ENCODE measurements around the gene KIFAP3. TPM values are rescaled to one million over a fixed set of nuclear protein-coding genes. Genes with fewer than 3 reads are reported as not detected.

Gene KIFAP3
- total RNA-seq, 1 donor from 2014 or later: 7.7 TPM

DNA sequence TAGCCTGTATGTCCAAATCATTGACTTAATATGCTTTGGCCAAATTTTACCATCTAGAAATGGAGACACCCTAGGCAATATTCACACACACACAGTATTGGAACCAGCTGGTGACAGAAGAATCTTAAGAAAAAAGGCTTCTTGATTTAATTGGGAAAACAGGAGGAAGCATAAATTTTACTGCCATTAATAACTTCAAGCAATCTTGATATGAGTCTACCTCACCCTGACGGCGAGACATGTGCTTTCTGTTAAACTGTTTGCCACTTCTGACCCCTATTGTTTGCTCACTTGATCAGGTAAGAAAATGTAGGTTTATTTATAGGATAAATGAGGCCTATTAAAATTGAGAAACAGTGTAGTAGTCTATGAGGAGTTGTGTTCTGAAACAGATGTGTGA is 73.2 kb downstream of the KIFAP3 start:
- Histone ChIP-seq H3K27ac (no peak overlapping the region), H3K4me1 (peaks cover 4% of the 10 kb centered on the region), H3K4me3 (no peak overlapping the region), H3K9me3 (ENCODE audit: low read depth) (no peaks in the 10 kb centered on the region), H3F3A (ENCODE audit: low read depth) (no peaks in the 10 kb centered on the region), H3K4me2 (no peak overlapping the region), H3K27me3 (peaks cover 51% of the 10 kb centered on the region), H4K20me1 (ENCODE audit: low read depth) (no peaks in the 10 kb centered on the region), H3K79me2 (ENCODE audit: low read depth) (no peaks in the 10 kb centered on the region), H2AFZ (replicated peaks) (no peak overlapping the region), H3K36me3 (no peaks in the 10 kb centered on the region), H3K9ac (no peak overlapping the region)
- H3K27ac Mint-ChIP-seq: no peak overlapping the region
- peaks cover 2% of the 10 kb centered on the region for H3K9me3 Mint-ChIP-seq
- H3K4me3 Mint-ChIP-seq: no peak overlapping the region
- no peak for TF ChIP-seq EZH2 (IDR thresholded peaks at IDR 0.05)
- no peak for TF ChIP-seq EZH2phosphoT487 (IDR thresholded peaks at IDR 0.05)
- TF ChIP-seq, protein P1, sequence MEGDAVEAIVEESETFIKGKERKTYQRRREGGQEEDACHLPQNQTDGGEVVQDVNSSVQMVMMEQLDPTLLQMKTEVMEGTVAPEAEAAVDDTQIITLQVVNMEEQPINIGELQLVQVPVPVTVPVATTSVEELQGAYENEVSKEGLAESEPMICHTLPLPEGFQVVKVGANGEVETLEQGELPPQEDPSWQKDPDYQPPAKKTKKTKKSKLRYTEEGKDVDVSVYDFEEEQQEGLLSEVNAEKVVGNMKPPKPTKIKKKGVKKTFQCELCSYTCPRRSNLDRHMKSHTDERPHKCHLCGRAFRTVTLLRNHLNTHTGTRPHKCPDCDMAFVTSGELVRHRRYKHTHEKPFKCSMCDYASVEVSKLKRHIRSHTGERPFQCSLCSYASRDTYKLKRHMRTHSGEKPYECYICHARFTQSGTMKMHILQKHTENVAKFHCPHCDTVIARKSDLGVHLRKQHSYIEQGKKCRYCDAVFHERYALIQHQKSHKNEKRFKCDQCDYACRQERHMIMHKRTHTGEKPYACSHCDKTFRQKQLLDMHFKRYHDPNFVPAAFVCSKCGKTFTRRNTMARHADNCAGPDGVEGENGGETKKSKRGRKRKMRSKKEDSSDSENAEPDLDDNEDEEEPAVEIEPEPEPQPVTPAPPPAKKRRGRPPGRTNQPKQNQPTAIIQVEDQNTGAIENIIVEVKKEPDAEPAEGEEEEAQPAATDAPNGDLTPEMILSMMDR (IDR thresholded peaks at IDR 0.05): no peak
- H3K36me3 Mint-ChIP-seq: peaks cover 2% of the 10 kb centered on the region
- H3K27me3 Mint-ChIP-seq (ENCODE audit: insufficient read depth, low read depth): no peaks in the 10 kb centered on the region
- DNase-seq (ENCODE audit: low spot score): no peak
- H3K4me1 Mint-ChIP-seq: peaks cover 13% of the 10 kb centered on the region

DNA sequence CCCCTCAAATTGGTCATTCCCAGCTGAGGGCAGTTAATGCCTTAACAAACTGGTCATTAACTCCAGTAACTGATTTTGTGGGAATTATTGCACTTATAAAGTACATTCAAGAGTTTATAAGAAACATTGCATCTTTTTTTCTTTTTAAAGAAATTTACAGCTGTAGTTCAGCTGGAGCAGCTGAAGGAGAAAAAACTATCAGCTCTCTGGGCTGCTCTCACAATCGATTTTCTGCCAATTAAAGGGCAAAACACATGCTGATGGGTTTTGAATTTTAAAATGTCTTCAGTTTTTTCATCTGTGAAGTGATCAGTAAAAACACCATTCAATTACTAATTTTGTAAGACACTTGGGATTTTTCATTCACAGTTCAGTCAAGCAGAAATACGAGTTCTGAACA is 74.7 kb downstream of the KIFAP3 start:
- Histone ChIP-seq H3K27ac (no peak overlapping the region), H3K9me3 (ENCODE audit: low read depth) (no peaks in the 10 kb centered on the region), H3K4me3 (no peak overlapping the region), H3K4me2 (no peak overlapping the region), H3K9ac (no peak overlapping the region), H3K36me3 (no peaks in the 10 kb centered on the region), H3K27me3 (peaks cover 55% of the 10 kb centered on the region), H4K20me1 (ENCODE audit: low read depth) (no peaks in the 10 kb centered on the region), H3K4me1 (peaks cover 4% of the 10 kb centered on the region), H3K79me2 (ENCODE audit: low read depth) (no peaks in the 10 kb centered on the region), H3F3A (ENCODE audit: low read depth) (no peaks in the 10 kb centered on the region), H2AFZ (replicated peaks) (no peak overlapping the region)
- Mint-ChIP-seq H3K27ac (no peak overlapping the region), H3K27me3 (ENCODE audit: insufficient read depth, low read depth) (no peaks in the 10 kb centered on the region), H3K9me3 (no peaks in the 10 kb centered on the region), H3K36me3 (no peaks in the 10 kb centered on the region), H3K4me3 (no peak overlapping the region), H3K4me1 (peaks cover 13% of the 10 kb centered on the region)
- TF ChIP-seq, protein P1 (IDR thresholded peaks at IDR 0.05): no peak
- TF ChIP-seq EZH2phosphoT487 (IDR thresholded peaks at IDR 0.05) (no peak), EZH2 (IDR thresholded peaks at IDR 0.05) (no peak)
- no peak for DNase-seq (ENCODE audit: low spot score)

DNA sequence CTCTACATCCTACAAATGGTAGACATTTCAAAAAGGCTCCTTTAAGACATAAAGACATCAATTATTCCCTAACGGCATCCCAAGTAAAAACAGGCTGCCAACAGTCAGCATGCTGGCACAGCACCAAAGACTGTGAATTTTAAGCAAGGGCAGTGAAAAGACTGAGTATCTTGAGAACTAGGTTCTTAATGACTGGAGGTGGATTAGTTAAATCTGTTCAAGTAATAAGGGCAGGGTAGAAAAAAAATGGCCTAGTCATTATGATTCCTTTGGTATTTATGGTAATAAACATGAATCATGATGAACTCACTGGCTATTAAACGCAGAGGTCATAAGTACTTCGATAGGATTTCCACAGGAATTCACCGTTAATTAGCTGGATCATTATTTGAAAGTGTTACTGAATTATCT is 75.2 kb downstream of the KIFAP3 start:
- no peaks in the 10 kb centered on the region for H3K36me3 Mint-ChIP-seq
- DNase-seq (ENCODE audit: low spot score): no peak
- Histone ChIP-seq H3K27me3 (peaks cover 55% of the 10 kb centered on the region), H3K4me3 (no peak overlapping the region), H3K27ac (no peak overlapping the region), H3K4me2 (no peak overlapping the region), H3K9ac (no peak overlapping the region), H3K9me3 (ENCODE audit: low read depth) (no peaks in the 10 kb centered on the region), H4K20me1 (ENCODE audit: low read depth) (no peaks in the 10 kb centered on the region), H3K36me3 (no peaks in the 10 kb centered on the region), H3K79me2 (ENCODE audit: low read depth) (no peaks in the 10 kb centered on the region), H3F3A (ENCODE audit: low read depth) (no peaks in the 10 kb centered on the region), H3K4me1 (peaks cover 4% of the 10 kb centered on the region), H2AFZ (replicated peaks) (no peak overlapping the region)
- TF ChIP-seq, protein P1 (IDR thresholded peaks at IDR 0.05): no peak
- no peak for TF ChIP-seq EZH2 (IDR thresholded peaks at IDR 0.05)
- TF ChIP-seq EZH2phosphoT487 (IDR thresholded peaks at IDR 0.05): no peak
- no peak overlapping the region for H3K27ac Mint-ChIP-seq
- H3K4me3 Mint-ChIP-seq: no peak overlapping the region
- peaks cover 13% of the 10 kb centered on the region for H3K4me1 Mint-ChIP-seq
- H3K27me3 Mint-ChIP-seq (ENCODE audit: insufficient read depth, low read depth): no peaks in the 10 kb centered on the region
- no peaks in the 10 kb centered on the region for H3K9me3 Mint-ChIP-seq

Measured in neural progenitor cell (in vitro differentiated cells).